GM19023 (cell line): ENCODE measurements around the gene PRMT9.

ENCODE experiments used
- ATAC-seq: cut with Tn5 transposase; IDR thresholded peaks from one replicate; pipeline ENCODE4 v1.9.1; 2021; ENCODE audit warnings: mild to moderate bottlenecking, moderate library complexity; ENCODE audit not compliant: unreplicated experiment

Gene PRMT9

GRCh38 chr4:147625733-147626132 lies 58.2 kb downstream of the PRMT9 start:
- no peak for ATAC-seq

GRCh38 chr4:147620315-147620714 lies 63.6 kb downstream of the PRMT9 start:
- ATAC-seq, result no peak

- ATAC-seq, result peak; percentile 9
These were observed 65.9 kb downstream of the PRMT9 start for GRCh38 chr4:147617841-147618691.

GRCh38 chr4:147617173-147617840 lies 66.7 kb downstream of the PRMT9 start, which contains the start of gene TMEM184C:
Gene TMEM184C (plus strand): TSS chr4:147617397. CDS start chr4:147617957, 560 bp downstream.
- peak; percentile 100 for ATAC-seq

GRCh38 chr4:147616849-147617172 lies 67.2 kb downstream of the PRMT9 start:
- peak; percentile 15 for ATAC-seq

GRCh38 chr4:147610686-147611085 lies 73.3 kb downstream of the PRMT9 start:
- ATAC-seq, result no peak

GRCh38 chr4:147607471-147607870 lies 76.5 kb downstream of the PRMT9 start:
- no peak for ATAC-seq

GRCh38 chr4:147605499-147605898 lies 78.5 kb downstream of the PRMT9 start:
- ATAC-seq, result no peak

GRCh38 chr4:147599769-147600168 lies 84.2 kb downstream of the PRMT9 start:
- no peak for ATAC-seq

GRCh38 chr4:147599206-147599605 lies 84.8 kb downstream of the PRMT9 start:
- ATAC-seq, result no peak

GRCh38 chr4:147597561-147597960 lies 86.4 kb downstream of the PRMT9 start:
- ATAC-seq, result no peak

GRCh38 chr4:147596981-147597380 lies 87.0 kb downstream of the PRMT9 start:
- no peak for ATAC-seq

GRCh38 chr4:147596377-147596776 lies 87.6 kb downstream of the PRMT9 start:
- ATAC-seq, result no peak

- ATAC-seq, result no peak
These were observed 89.4 kb downstream of the PRMT9 start for GRCh38 chr4:147594578-147594977.

- no peak for ATAC-seq
These were observed 89.9 kb downstream of the PRMT9 start for GRCh38 chr4:147594107-147594506.

- ATAC-seq, result no peak
These were observed 92.9 kb downstream of the PRMT9 start for GRCh38 chr4:147591106-147591505.

GRCh38 chr4:147590249-147590920 lies 93.6 kb downstream of the PRMT9 start:
- ATAC-seq, result no peak

- ATAC-seq, result no peak
These were observed 94.4 kb downstream of the PRMT9 start for GRCh38 chr4:147589586-147589985.
